Keratinocyte (primary cell): Measurements from ENCODE around the gene INTS1.

Source experiments
- CTCF ChIP-seq, 3 experiments: IDR thresholded peaks in 1 of 3; conservative IDR thresholded peaks in 1 of 3; optimal IDR thresholded peaks in 1 of 3; 2 replicates in 2 of 3; 3 replicates in 1 of 3; pipeline versions ENCODE3 to v1.5.1; 2011; ENCODE audit warnings: low read length in 3 of 3, mild to moderate bottlenecking in 3 of 3, moderate library complexity in 2 of 3, control low read depth in 1 of 3, inconsistent platforms in 1 of 3; ENCODE audit not compliant: insufficient read depth in 2 of 3; ENCODE audit errors: extremely low read depth in 1 of 3
- EZH2 ChIP-seq: IDR thresholded peaks from one replicate; pipeline ENCODE4 v1.6.1; 2012; ENCODE audit warnings: inconsistent platforms, mild to moderate bottlenecking, low read length, moderate library complexity

GRCh38 chr7:1468203-1468602 is 36.0 kb downstream of the INTS1 start:
- TF ChIP-seq CTCF (optimal IDR thresholded peaks at IDR 0.05 in 1 of 3, IDR thresholded peaks at IDR 0.05 in 1 of 3, conservative IDR thresholded peaks at IDR 0.05 in 1 of 3; ENCODE audit: extremely low read depth in 1 of 3, insufficient read depth in 2 of 3, low read length in 3 of 3) = no peak
- TF ChIP-seq EZH2 = no peak
